HS-5 (cell line): Measurements from ENCODE around the gene SREBF1.

Source experiments
- DNase-seq: peaks from one replicate; pipeline ENCODE4 v3.0.0-alpha.2; 2012; ENCODE audit warnings: low read depth

The SREBF1 gene

GRCh38 chr17:17836818-17837379, at the start of gene SREBF1:
Gene SREBF1 (minus strand): TSS chr17:17836986. CDS start chr17:17836817, 169 bp downstream.
- no peak for DNase-seq

GRCh38 chr17:17886226-17886625, 49.4 kb upstream of the SREBF1 start:
- DNase-seq = no peak

- no peak for DNase-seq
Observed at GRCh38 chr17:17884391-17885357, 47.9 kb upstream of the SREBF1 start.

GRCh38 chr17:17883801-17884200, 47.0 kb upstream of the SREBF1 start:
- DNase-seq = no peak

GRCh38 chr17:17882082-17882581, 45.3 kb upstream of the SREBF1 start:
- no peak for DNase-seq

GRCh38 chr17:17880577-17881196, 43.9 kb upstream of the SREBF1 start:
- DNase-seq = no peak

GRCh38 chr17:17877529-17878358, 41.0 kb upstream of the SREBF1 start:
- no peak for DNase-seq

- DNase-seq = no peak
Observed at GRCh38 chr17:17876959-17877528, 40.3 kb upstream of the SREBF1 start.

- peak; percentile 80 for DNase-seq
Observed at GRCh38 chr17:17874478-17874877, 37.7 kb upstream of the SREBF1 start.

GRCh38 chr17:17873450-17873991, 36.7 kb upstream of the SREBF1 start:
- DNase-seq = no peak

- DNase-seq = no peak
Observed at GRCh38 chr17:17872547-17873345, 36.0 kb upstream of the SREBF1 start.

- no peak for DNase-seq
Observed at GRCh38 chr17:17871913-17872312, 35.1 kb upstream of the SREBF1 start.

GRCh38 chr17:17870247-17870646, 33.5 kb upstream of the SREBF1 start:
- DNase-seq = no peak

- no peak for DNase-seq
Observed at GRCh38 chr17:17868641-17869522, 32.1 kb upstream of the SREBF1 start.

- no peak for DNase-seq
Observed at GRCh38 chr17:17866897-17867296, 30.1 kb upstream of the SREBF1 start.

- no peak for DNase-seq
Observed at GRCh38 chr17:17866425-17866824, 29.6 kb upstream of the SREBF1 start.

GRCh38 chr17:17865035-17865434, 28.2 kb upstream of the SREBF1 start:
- no peak for DNase-seq

GRCh38 chr17:17860766-17861107, 24.0 kb upstream of the SREBF1 start:
- no peak for DNase-seq
